Measurements from ENCODE around the gene DYNC2H1.

DNA sequence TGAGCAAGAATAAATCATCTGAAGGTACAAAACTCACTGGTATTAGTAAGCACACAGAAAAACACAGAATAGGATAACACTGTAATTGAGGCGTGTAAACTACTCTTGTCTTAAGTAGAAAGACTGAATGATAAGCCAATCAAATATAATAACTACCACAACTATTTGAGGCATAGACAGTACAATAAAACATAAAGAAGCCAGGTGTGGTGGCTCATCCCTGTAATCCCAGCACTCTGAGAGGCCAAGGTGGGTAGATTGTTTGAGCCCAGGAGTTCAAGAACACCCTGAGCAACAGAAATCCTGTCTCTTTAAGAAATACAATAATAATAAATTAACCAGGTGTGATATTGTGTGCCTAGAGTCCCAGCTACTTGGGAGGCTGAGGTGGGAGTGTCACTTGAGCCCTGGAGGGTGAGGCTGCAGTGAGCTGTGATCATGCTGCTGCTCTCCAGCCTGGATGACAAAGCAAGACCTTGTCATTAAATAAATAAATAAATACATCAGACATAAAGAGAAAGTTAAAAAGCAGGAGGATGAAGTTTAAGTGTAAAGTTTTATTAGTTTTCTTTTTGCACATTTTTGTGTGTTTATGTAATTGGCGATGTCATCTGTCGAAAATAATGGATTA lies 390.6 kb downstream of the DYNC2H1 start:
- no peak for TF ChIP-seq CTCF (IDR thresholded peaks at IDR 0.05)
- no peak for TF ChIP-seq POLR2A (IDR thresholded peaks at IDR 0.05)
